Upper lobe of right lung (tissue), 1 donor: Measurements from ENCODE around the gene CDH13. TPM values are rescaled to one million over a fixed set of nuclear protein-coding genes. Genes with fewer than 3 reads are reported as not detected.

ENCODE experiments used
- ATAC-seq: fragments of 200-7000 bp; cut with Tn5 transposase; one replicate; pipeline ENCODE4 v1.9.1; 2020; ENCODE audit warnings: mild to moderate bottlenecking, moderate library complexity
- DNase-seq: peaks from one replicate; pipeline ENCODE4 v3.0.0-alpha.2; 2020
- H3K27ac ChIP-seq: fragments of 200-600 bp; one replicate; pipeline ENCODE4 v1.8.0; 2022
- H3K27me3 ChIP-seq: fragments of 200-600 bp; one replicate; pipeline ENCODE4 v1.8.0; 2022; ENCODE audit warnings: mild to moderate bottlenecking
- H3K36me3 ChIP-seq: fragments of 200-600 bp; one replicate; pipeline ENCODE4 v1.8.0; 2022
- H3K4me1 ChIP-seq: fragments of 200-600 bp; one replicate; pipeline ENCODE4 v1.8.0; 2022
- H3K4me3 ChIP-seq: fragments of 200-600 bp; one replicate; pipeline ENCODE4 v1.8.0; 2022; ENCODE audit warnings: mild to moderate bottlenecking
- H3K9me3 ChIP-seq: fragments of 200-600 bp; one replicate; pipeline ENCODE4 v1.8.0; 2022
- intact Hi-C: fragments of 100-400 bp; cut with DNase I; formaldehyde crosslinking; loops from one replicate; pipeline ENCODE4 v1.11.0; 2022
- total RNA-seq: library from RNA; stranded (reverse); fragmentation: NEBNext Ultra II Directional; extraction: Animal tissue kit (Norgen Biotek cat#: 25700); gene quantifications from one replicate; pipeline ENCODE4 v1.2.1, GENCODE V29; 2021
- TF ChIP-seq, protein P1 (sequence below): fragments of 200-600 bp; IDR thresholded peaks from one replicate; pipeline ENCODE4 v1.8.0; 2022; ENCODE audit warnings: antibody characterized with exemption
- donor health status: DM: no; HTN: yes; CAD: no; lungs with severe emphysema.

CDH13 gene
- total RNA-seq, 1 donor from 2014 or later: 27.2 TPM

DNA sequence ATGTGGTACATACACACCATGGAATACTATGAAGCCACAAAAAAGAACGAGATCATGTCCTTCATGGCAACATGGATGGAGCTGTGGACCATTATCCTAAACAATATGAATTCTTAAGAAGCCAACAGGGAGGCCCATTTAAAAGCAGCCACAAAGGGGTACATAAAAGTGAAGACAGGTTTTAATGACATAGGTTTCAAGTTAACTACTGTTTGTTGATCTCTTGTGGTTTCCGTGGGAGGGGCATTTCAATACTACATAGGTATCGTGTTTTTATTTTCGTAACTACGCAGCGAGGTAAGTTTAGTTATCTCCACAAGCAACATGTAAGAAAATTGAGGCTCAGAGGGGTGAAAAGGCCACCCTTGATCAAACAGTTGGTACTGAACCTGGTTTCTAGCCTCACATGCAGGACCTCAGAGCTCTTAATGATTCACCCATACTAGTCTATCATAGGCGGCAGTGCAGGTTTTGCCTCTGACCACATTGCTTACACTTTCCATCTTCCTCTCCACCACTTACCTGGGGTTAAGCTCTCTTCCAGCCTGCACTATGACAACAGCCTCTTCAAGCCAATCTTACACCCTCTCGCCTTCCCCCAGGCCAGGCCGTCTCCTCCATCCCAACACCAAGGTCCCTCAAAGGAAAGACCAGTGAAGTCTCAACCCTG lies 646.9 kb downstream of the CDH13 start:
- no peaks in the 10 kb centered on the region for H3K9me3 ChIP-seq
- no peak overlapping the region for H3K4me3 ChIP-seq
- ATAC-seq (no peak), DNase-seq (no peak)
- H3K4me1 ChIP-seq: no peaks in the 10 kb centered on the region
- intact Hi-C loops: no loop called here
- no peak overlapping the region for H3K27ac ChIP-seq
- TF ChIP-seq, protein P1, sequence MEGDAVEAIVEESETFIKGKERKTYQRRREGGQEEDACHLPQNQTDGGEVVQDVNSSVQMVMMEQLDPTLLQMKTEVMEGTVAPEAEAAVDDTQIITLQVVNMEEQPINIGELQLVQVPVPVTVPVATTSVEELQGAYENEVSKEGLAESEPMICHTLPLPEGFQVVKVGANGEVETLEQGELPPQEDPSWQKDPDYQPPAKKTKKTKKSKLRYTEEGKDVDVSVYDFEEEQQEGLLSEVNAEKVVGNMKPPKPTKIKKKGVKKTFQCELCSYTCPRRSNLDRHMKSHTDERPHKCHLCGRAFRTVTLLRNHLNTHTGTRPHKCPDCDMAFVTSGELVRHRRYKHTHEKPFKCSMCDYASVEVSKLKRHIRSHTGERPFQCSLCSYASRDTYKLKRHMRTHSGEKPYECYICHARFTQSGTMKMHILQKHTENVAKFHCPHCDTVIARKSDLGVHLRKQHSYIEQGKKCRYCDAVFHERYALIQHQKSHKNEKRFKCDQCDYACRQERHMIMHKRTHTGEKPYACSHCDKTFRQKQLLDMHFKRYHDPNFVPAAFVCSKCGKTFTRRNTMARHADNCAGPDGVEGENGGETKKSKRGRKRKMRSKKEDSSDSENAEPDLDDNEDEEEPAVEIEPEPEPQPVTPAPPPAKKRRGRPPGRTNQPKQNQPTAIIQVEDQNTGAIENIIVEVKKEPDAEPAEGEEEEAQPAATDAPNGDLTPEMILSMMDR: no peak
- no peaks in the 10 kb centered on the region for H3K36me3 ChIP-seq
- H3K27me3 ChIP-seq: no peaks in the 10 kb centered on the region

DNA sequence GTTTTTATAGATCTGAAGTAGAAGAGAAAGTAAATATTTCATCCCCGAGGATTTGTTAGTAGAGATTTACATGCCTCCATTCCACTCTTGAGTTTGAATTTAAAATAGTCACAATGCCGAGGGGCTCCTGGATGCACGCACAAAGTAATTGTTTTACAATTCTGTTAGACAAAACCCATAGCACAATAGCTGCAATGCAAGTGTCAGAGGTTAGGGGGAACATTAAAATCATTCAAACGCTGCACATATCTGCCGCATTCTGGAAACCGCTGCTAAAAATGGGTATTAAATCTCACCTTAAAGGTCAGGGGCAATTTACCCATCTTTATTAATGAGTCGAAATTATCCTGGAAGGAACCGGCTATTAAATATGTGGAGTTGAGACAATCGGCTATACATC lies 652.5 kb downstream of the CDH13 start:
- no peaks in the 10 kb centered on the region for H3K4me1 ChIP-seq
- H3K9me3 ChIP-seq: no peaks in the 10 kb centered on the region
- ATAC-seq (no peak), DNase-seq (no peak)
- H3K27me3 ChIP-seq: no peaks in the 10 kb centered on the region
- TF ChIP-seq, protein P1: no peak
- H3K4me3 ChIP-seq: no peak overlapping the region
- intact Hi-C loops: no loop called here
- H3K36me3 ChIP-seq: no peaks in the 10 kb centered on the region
- no peak overlapping the region for H3K27ac ChIP-seq

DNA sequence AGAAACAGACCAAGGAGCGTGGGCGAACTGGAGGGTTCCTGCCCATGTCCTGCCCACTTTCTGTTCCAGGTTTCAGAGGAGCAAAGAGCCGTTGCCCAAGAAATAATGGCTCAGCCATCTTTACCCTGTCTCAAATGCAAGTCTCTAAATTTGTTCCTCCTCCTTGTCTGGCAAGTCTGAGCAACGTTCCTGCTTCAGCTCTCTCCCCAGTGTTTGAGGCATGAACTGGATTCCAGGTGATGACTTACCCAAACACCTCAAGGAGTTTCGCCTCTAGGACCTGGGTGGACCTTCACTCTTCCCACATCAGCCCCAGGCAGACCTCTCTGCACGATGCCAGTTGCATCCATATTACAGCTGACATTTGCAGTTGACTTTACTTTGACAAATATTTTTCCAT lies 659.2 kb downstream of the CDH13 start:
- ATAC-seq: no peak
- Histone ChIP-seq H3K4me1 (no peaks in the 10 kb centered on the region), H3K4me3 (no peak overlapping the region), H3K36me3 (no peaks in the 10 kb centered on the region), H3K27me3 (no peaks in the 10 kb centered on the region), H3K27ac (no peak overlapping the region), H3K9me3 (no peaks in the 10 kb centered on the region)
- intact Hi-C loops: no loop called here
- TF ChIP-seq, protein P1: no peak
- no peak for DNase-seq

DNA sequence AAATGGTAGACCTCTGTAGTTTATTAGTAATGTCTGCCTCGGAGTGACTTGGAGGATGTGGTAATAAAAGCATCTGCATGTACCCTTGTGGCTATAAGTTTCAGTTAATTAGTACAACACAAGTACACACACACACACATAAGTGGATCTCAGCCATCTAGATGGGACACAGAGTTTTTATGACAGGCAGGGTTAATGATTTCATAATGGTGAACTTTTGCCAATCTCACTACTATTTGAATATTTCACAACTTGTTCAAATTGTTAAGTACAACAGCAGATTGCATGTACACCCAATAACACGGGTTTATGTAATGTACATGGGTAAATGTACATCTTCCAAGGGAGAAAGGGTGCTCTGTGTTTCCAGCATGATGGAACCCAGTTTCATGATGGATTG lies 669.7 kb downstream of the CDH13 start:
- Histone ChIP-seq H3K4me3 (no peak overlapping the region), H3K9me3 (no peaks in the 10 kb centered on the region), H3K27ac (no peak overlapping the region), H3K4me1 (no peaks in the 10 kb centered on the region), H3K36me3 (no peaks in the 10 kb centered on the region), H3K27me3 (no peaks in the 10 kb centered on the region)
- intact Hi-C loops: no loop called here
- TF ChIP-seq, protein P1: no peak
- DNase-seq (no peak), ATAC-seq (peak; percentile 48)

DNA sequence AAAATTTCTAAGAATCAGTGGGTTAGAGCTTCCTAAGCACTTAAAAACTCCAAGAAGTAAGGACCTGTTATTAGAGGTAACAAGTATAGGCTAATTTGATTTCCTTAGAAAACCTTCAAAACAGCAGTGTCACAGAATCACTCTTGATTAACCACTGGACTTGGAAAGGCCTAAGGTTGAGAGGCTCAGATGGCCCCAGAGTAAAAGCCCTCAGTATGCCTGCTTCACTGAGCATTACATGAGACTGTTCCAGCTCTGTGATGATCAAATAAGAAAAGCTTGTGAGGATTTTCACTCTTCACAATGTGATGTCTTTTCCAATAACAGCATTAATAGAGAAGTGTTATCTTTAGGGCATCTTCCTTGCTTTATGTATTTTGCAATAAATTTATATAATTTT lies 671.8 kb downstream of the CDH13 start:
- TF ChIP-seq, protein P1: no peak
- no peaks in the 10 kb centered on the region for H3K9me3 ChIP-seq
- intact Hi-C loops: no loop called here
- no peaks in the 10 kb centered on the region for H3K36me3 ChIP-seq
- H3K27ac ChIP-seq: no peak overlapping the region
- DNase-seq: no peak
- no peaks in the 10 kb centered on the region for H3K4me1 ChIP-seq
- no peak for ATAC-seq
- no peak overlapping the region for H3K4me3 ChIP-seq
- H3K27me3 ChIP-seq: no peaks in the 10 kb centered on the region

DNA sequence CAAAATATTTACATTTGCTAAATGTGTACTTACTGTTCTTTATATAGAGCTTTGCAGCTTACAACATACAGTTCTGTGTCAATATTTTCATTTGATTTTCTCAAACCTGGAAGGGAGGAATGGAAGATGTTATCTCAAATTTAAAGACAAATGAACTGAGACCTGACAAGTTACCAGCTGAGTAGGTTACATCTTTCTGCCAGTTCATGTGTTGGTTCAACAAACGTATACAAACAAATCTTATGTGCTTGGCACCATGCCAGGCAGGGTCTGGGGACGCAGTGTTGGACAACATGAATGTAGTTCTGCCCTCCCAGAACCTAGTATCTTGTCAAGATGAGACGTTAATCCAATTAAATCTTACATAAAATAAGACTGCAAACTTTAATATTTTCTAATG lies 673.6 kb downstream of the CDH13 start:
- DNase-seq (no peak), ATAC-seq (no peak)
- Histone ChIP-seq H3K4me3 (no peak overlapping the region), H3K9me3 (no peaks in the 10 kb centered on the region), H3K36me3 (no peaks in the 10 kb centered on the region), H3K27me3 (no peaks in the 10 kb centered on the region), H3K27ac (no peak overlapping the region), H3K4me1 (no peaks in the 10 kb centered on the region)
- intact Hi-C loops: no loop called here
- TF ChIP-seq, protein P1: no peak
